ENCODE results near the gene ITPR2. TPM values are rescaled to one million over a fixed set of nuclear protein-coding genes. Genes with fewer than 3 reads are reported as not detected.

ITPR2 gene
- total RNA-seq, 2 experiments from 2014 or later: 33.5 to 34.6 TPM

DNA sequence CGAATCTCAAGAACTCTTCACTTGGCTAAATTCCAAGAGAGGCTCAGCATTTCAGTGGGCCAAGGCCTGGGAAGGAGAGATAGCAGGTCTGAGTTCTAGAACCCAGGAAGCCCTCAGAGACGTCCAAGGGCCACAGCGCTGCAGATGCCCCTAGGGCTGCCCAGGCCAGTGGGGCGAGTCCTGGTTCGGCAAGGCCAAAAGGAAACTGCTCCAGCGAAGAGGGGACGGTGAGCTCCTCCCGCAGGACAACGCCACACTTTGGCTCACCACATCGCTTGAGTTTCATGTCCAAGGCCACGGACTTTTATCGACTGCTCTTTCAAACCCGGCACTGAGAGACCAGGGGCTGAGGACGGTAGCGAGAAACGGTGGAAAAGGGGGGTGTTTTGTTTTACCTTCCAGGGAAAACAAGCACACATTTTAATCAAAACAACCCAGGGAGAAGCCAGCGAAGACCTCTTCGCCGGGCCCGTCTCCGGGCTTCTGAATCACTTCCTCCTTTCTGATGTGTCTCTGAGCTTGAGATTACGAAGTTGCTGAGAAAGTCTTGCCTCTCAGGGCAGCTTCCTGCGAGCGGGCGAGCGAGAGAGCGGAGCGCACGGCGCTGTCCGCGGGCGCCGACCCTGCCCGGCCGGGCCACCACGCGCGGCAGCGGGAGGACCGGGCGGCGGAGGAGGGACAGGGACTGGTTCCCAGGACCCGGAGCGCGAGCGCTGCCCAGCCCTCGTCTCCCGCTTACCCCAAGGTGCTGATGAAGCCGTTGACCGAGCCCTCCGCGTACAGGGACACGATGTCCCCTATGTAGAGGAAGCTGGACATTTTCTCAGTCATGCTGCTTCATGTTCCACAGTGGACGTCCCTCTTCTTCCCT is 808 bp downstream of the ITPR2 start:
- no peaks in the 10 kb centered on the region for H3K27me3 Mint-ChIP-seq (ENCODE audit: low read depth)
- no peaks in the 10 kb centered on the region for H3K9me3 Mint-ChIP-seq (ENCODE audit: insufficient read depth)
- CTCF ChIA-PET: interaction anchor here (0.6 to 4.4 kb wide), 19 partner anchors 9 to 220 kb away, joined by 3 to 38 read pairs (median 4); partner anchors contain the start of gene TM7SF3

GRCh38 chr12:26830783-26831551 is 2.0 kb downstream of the ITPR2 start:
- POLR2A ChIA-PET: no interaction called here
- CTCF ChIA-PET: interaction anchor here (1.3 to 4.4 kb wide), 4 partner anchors 8 to 54 kb away, joined by 3 to 38 read pairs (median 17); no protein-coding TSS in a partner anchor
- Mint-ChIP-seq H3K27ac (peak overlapping the region; percentile 35), H3K4me3 (peak overlapping the region; percentile 61), H3K36me3 (ENCODE audit: low read depth) (peaks cover 16% of the 10 kb centered on the region), H3K9me3 (ENCODE audit: insufficient read depth) (no peaks in the 10 kb centered on the region), H3K4me1 (ENCODE audit: low read depth) (peaks cover 38% of the 10 kb centered on the region), H3K27me3 (ENCODE audit: low read depth) (no peaks in the 10 kb centered on the region)
- no peak for DNase-seq
- ATAC-seq: no peak

More for the DNA sequence above, 808 bp downstream of the ITPR2 start:
- ATAC-seq (peak; percentile 64), DNase-seq (peak; percentile 77)
- Mint-ChIP-seq H3K4me3 (peak overlapping the region; percentile 93), H3K27ac (peak overlapping the region; percentile 94), H3K4me1 (ENCODE audit: low read depth) (peaks cover 38% of the 10 kb centered on the region), H3K36me3 (ENCODE audit: low read depth) (peaks cover 16% of the 10 kb centered on the region)
- POLR2A ChIA-PET: interaction anchor here (0.7 to 2.0 kb wide), 16 partner anchors 9 to 412 kb away, joined by 3 to 9 read pairs (median 4); partner anchors contain the start of genes FGFR1OP2, STK38L and TM7SF3

DNA sequence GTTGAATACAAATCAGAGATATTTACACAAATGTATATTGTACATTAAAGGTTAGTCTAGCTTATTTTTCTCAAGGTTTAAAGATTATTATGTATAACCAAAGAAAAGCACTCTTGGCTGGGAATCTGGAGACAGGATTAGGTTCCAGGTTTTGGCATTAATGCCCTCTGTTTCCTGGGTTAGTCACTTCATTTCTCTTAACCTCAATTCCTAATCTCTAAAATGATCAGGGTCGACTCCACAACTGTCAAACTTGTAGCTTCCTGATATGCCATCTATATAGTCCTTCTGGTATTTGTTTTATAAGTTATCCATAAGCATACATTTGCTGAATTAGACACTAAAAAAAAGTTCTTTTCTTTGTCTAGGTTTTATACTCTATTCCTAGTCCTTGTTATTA is 2.6 kb downstream of the ITPR2 start:
- POLR2A ChIA-PET: no interaction called here
- peak overlapping the region; percentile 61 for H3K4me3 Mint-ChIP-seq
- no peak for ATAC-seq
- no peak overlapping the region for H3K27ac Mint-ChIP-seq
- no peaks in the 10 kb centered on the region for H3K9me3 Mint-ChIP-seq (ENCODE audit: insufficient read depth)
- no peaks in the 10 kb centered on the region for H3K27me3 Mint-ChIP-seq (ENCODE audit: low read depth)
- DNase-seq: no peak
- CTCF ChIA-PET: interaction anchor here (1.1 to 1.4 kb wide), 3 partner anchors 9 to 54 kb away, joined by 3 to 8 read pairs (median 4); no protein-coding TSS in a partner anchor
- peaks cover 40% of the 10 kb centered on the region for H3K4me1 Mint-ChIP-seq (ENCODE audit: low read depth)
- H3K36me3 Mint-ChIP-seq (ENCODE audit: low read depth): peaks cover 21% of the 10 kb centered on the region

DNA sequence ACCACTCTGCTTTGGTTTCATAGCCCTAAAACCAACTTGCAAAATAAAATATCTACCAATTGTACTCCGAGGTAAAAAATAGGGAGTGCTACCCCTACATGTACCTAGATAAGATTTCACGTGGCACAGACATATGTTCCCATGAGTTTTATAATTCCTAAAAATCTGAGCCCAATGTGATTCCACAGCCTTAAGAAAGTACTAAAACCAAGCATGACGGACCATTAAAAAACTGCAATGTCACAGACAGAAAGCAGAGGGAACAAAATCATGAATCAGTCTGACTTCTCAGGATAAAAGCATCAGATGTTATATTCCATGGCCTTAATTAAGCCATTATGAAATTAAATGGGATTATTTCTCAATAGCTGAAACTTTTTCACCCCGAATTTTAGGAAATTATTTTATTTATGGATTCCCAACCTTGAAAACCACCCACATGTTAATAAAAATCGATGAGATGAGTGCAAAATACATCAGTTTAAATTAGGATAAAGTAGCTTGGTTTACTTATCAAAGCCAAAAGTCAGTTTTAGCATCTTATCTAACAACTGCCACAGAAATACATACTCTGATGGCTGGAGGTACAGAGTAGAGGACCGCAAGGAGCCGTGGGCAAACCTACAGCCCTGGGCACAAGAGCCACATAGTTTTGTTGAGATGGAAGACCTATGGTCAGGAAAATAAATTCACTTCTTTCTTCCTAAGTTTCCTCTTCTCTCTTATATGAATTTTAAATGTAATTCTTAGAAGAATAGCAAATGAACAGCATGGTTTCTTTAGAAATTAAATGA is 4.5 kb downstream of the ITPR2 start:
- no peaks in the 10 kb centered on the region for H3K27me3 Mint-ChIP-seq (ENCODE audit: low read depth)
- ChIA-PET CTCF (interaction anchor here (0.9 kb wide), 1 partner anchor 57 kb away, joined by 3 read pairs; no protein-coding TSS in a partner anchor), POLR2A (no interaction called here)
- no peak for DNase-seq
- no peak overlapping the region for H3K27ac Mint-ChIP-seq
- H3K4me3 Mint-ChIP-seq: no peak overlapping the region
- ATAC-seq: no peak
- no peaks in the 10 kb centered on the region for H3K9me3 Mint-ChIP-seq (ENCODE audit: insufficient read depth)
- H3K36me3 Mint-ChIP-seq (ENCODE audit: low read depth): peaks cover 24% of the 10 kb centered on the region
- peaks cover 32% of the 10 kb centered on the region for H3K4me1 Mint-ChIP-seq (ENCODE audit: low read depth)

- DNase-seq: no peak
- no peak overlapping the region for H3K27ac Mint-ChIP-seq
- ChIA-PET CTCF (interaction anchor here (1.2 kb wide), 1 partner anchor 9 kb away, joined by 4 read pairs; no protein-coding TSS in a partner anchor), POLR2A (no interaction called here)
- H3K4me1 Mint-ChIP-seq (ENCODE audit: low read depth): peaks cover 26% of the 10 kb centered on the region
- no peak for ATAC-seq
- no peaks in the 10 kb centered on the region for H3K9me3 Mint-ChIP-seq (ENCODE audit: insufficient read depth)
- no peaks in the 10 kb centered on the region for H3K27me3 Mint-ChIP-seq (ENCODE audit: low read depth)
- no peak overlapping the region for H3K4me3 Mint-ChIP-seq
- H3K36me3 Mint-ChIP-seq (ENCODE audit: low read depth): peaks cover 24% of the 10 kb centered on the region
These were observed 6.6 kb downstream of the ITPR2 start for GRCh38 chr12:26826437-26826836.

DNA sequence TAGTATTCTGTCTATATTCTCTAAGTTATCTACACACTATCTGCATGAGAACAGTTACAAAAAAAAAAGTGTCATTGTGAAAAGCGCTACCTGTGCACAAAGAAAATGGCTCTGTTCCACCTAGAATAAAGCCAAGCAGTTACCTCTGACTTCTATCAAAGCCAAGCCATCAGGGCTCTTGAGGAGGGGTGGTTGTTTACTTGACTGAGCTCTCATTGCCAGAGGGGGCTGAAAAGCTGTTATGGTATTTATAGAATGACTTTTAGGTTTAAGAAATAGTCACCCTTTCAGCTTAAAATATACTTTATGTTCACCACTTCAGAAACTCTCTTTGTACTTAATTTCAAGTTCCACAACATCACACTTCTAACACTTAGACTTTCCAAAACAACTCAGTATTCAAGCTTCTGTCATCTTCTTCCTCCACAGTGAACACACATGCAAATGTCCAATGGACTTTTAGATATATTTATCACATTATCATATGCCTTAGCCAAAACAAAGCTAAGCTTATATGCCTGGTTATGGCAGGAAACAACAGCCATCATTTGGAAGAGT is 7.5 kb downstream of the ITPR2 start:
- no peak overlapping the region for H3K27ac Mint-ChIP-seq
- no peak for ATAC-seq
- peaks cover 19% of the 10 kb centered on the region for H3K36me3 Mint-ChIP-seq (ENCODE audit: low read depth)
- H3K4me1 Mint-ChIP-seq (ENCODE audit: low read depth): peaks cover 17% of the 10 kb centered on the region
- DNase-seq: no peak
- ChIA-PET POLR2A (interaction anchor here (0.6 to 1.4 kb wide), 2 partner anchors 8 to 1448 kb away, joined by 3 to 5 read pairs; no protein-coding TSS in a partner anchor), CTCF (interaction anchor here (1.2 kb wide), 1 partner anchor 10 kb away, joined by 4 read pairs; no protein-coding TSS in a partner anchor)
- H3K9me3 Mint-ChIP-seq (ENCODE audit: insufficient read depth): no peaks in the 10 kb centered on the region
- H3K4me3 Mint-ChIP-seq: no peak overlapping the region
- no peaks in the 10 kb centered on the region for H3K27me3 Mint-ChIP-seq (ENCODE audit: low read depth)

DNA sequence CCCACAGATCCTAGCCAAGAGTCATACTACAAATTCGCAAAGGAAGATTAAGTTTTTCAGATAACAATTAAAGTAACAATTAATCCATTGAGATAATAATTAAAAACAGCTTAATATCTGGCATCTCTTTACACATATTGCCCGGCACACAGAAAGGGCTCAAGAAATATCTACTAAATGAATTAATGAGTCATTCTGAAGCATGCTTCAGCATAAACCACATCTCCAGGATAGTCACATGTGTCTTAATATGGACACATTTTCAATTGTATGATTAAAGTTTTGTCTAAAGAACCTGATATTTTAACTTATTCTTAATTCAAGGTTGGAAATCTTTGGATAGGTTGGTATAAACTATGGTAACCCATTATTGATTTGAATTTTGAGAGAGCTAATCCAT is 9.6 kb downstream of the ITPR2 start:
- Mint-ChIP-seq H3K9me3 (ENCODE audit: insufficient read depth) (no peaks in the 10 kb centered on the region), H3K36me3 (ENCODE audit: low read depth) (peaks cover 13% of the 10 kb centered on the region), H3K4me3 (no peak overlapping the region), H3K27ac (no peak overlapping the region), H3K27me3 (ENCODE audit: low read depth) (no peaks in the 10 kb centered on the region), H3K4me1 (ENCODE audit: low read depth) (peaks cover 5% of the 10 kb centered on the region)
- DNase-seq: no peak
- no peak for ATAC-seq
- POLR2A ChIA-PET: interaction anchor here (2.3 kb wide), 1 partner anchor 9 kb away, joined by 9 read pairs; the partner anchor contains the start of gene ITPR2
- CTCF ChIA-PET: interaction anchor here (4.0 kb wide), 1 partner anchor 10 kb away, joined by 26 read pairs; the partner anchor contains the start of gene ITPR2

GRCh38 chr12:26822026-26822425 is 11.0 kb downstream of the ITPR2 start:
- Mint-ChIP-seq H3K36me3 (ENCODE audit: low read depth) (peaks cover 20% of the 10 kb centered on the region), H3K4me3 (no peak overlapping the region), H3K9me3 (ENCODE audit: insufficient read depth) (no peaks in the 10 kb centered on the region), H3K27me3 (ENCODE audit: low read depth) (no peaks in the 10 kb centered on the region), H3K4me1 (ENCODE audit: low read depth) (peaks cover 2% of the 10 kb centered on the region), H3K27ac (no peak overlapping the region)
- ATAC-seq (no peak), DNase-seq (no peak)
- POLR2A ChIA-PET: interaction anchor here (2.3 to 2.6 kb wide), 1 partner anchor 10 kb away, joined by 9 read pairs; the partner anchor contains the start of gene ITPR2
- CTCF ChIA-PET: interaction anchor here (1.1 to 4.0 kb wide), 3 partner anchors 8 to 12 kb away, joined by 3 to 26 read pairs (median 4); partner anchors contain the start of gene ITPR2

DNA sequence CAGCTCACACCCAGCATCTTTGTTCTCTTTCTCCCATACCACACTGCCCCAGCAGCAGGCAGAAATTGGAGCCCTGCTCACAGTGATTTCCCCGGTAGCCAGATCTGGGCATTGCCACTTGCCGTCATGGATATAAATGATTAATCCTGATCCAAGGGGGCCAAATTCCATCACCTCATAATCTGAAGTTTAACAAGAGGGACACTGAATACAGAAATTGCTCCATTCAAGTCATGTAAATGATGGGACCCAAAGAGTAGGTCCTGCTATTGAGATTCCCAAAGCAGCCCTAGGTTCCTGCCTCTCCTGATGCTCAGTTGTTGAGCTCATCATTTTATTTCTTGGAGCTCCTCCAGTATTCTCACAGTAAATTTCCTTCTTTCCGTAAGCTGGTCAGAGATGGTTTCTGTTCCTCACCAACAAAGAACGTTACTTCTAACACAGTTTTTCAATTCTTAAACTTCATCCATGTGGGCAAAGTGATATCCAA is 11.7 kb downstream of the ITPR2 start:
- DNase-seq (no peak), ATAC-seq (no peak)
- ChIA-PET CTCF (interaction anchor here (1.1 to 4.0 kb wide), 2 partner anchors 9 to 12 kb away, joined by 4 to 26 read pairs; partner anchors contain the start of gene ITPR2), POLR2A (interaction anchor here (2.6 kb wide), 1 partner anchor 11 kb away, joined by 9 read pairs; the partner anchor contains the start of gene ITPR2)
- Mint-ChIP-seq H3K4me1 (ENCODE audit: low read depth) (peaks cover 2% of the 10 kb centered on the region), H3K36me3 (ENCODE audit: low read depth) (peaks cover 22% of the 10 kb centered on the region), H3K9me3 (ENCODE audit: insufficient read depth) (no peaks in the 10 kb centered on the region), H3K4me3 (no peak overlapping the region), H3K27me3 (ENCODE audit: low read depth) (no peaks in the 10 kb centered on the region), H3K27ac (no peak overlapping the region)

DNA sequence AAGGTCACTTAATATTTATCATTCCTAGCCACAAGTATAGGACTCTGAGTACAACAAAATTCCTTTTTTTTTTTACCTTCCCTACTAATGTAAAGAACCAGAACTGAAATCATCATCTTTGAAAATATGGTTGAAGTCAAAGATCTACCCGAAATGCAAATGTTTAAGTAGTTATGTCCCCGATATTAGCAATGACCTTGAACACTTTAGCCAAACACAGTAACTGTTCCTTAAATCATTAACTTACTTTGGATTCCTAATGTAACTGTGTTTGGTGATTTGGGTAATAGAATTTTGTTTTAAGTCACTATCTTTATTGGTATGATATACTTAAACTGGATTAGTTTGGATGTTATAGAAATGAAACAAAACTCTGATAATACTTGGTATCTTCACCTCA is 14.4 kb downstream of the ITPR2 start:
- POLR2A ChIA-PET: no interaction called here
- no peaks in the 10 kb centered on the region for H3K9me3 Mint-ChIP-seq (ENCODE audit: insufficient read depth)
- CTCF ChIA-PET: no interaction called here
- ATAC-seq (no peak), DNase-seq (no peak)
- no peak overlapping the region for H3K27ac Mint-ChIP-seq
- peaks cover 15% of the 10 kb centered on the region for H3K36me3 Mint-ChIP-seq (ENCODE audit: low read depth)
- H3K4me3 Mint-ChIP-seq: no peak overlapping the region
- H3K27me3 Mint-ChIP-seq (ENCODE audit: low read depth): no peaks in the 10 kb centered on the region
- no peaks in the 10 kb centered on the region for H3K4me1 Mint-ChIP-seq (ENCODE audit: low read depth)
